ENCODE data around the gene PITX3.

DNA sequence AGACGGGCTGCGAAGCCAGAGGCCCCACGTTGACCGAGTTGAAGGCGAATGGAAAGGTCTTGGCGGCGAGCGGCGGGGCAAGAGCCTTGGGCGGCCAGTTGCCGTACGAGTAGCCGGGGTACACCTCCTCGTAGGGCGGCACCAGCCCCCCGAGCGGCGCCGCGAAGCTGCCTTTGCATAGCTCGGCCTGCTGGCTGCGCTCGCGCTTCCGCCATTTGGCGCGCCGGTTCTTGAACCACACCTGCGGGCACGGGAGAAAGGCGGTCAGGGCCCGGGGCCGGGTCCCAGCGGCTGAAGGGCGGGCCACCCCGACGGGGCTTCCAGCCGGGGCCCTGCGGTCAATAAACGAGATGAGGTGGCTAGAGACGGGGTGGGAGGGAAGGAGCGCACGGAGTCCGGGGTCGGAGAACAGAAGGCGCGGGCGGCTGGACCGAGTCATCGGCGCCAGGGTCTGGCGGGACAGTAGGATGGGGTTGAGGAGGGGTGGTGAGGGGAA, 10.4 kb downstream of the PITX3 start:
- TF ChIP-seq, protein P1, sequence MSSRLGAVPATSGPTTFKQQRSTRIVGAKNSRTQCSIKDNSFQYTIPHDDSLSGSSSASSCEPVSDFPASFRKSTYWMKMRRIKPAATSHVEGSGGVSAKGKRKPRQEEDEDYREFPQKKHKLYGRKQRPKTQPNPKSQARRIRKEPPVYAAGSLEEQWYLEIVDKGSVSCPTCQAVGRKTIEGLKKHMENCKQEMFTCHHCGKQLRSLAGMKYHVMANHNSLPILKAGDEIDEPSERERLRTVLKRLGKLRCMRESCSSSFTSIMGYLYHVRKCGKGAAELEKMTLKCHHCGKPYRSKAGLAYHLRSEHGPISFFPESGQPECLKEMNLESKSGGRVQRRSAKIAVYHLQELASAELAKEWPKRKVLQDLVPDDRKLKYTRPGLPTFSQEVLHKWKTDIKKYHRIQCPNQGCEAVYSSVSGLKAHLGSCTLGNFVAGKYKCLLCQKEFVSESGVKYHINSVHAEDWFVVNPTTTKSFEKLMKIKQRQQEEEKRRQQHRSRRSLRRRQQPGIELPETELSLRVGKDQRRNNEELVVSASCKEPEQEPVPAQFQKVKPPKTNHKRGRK (tag; IDR thresholded peaks at IDR 0.05): no peak
- no peak for TF ChIP-seq MEIS2 (IDR thresholded peaks at IDR 0.05; ENCODE audit: partially characterized antibody)
- TF ChIP-seq, protein P2, sequence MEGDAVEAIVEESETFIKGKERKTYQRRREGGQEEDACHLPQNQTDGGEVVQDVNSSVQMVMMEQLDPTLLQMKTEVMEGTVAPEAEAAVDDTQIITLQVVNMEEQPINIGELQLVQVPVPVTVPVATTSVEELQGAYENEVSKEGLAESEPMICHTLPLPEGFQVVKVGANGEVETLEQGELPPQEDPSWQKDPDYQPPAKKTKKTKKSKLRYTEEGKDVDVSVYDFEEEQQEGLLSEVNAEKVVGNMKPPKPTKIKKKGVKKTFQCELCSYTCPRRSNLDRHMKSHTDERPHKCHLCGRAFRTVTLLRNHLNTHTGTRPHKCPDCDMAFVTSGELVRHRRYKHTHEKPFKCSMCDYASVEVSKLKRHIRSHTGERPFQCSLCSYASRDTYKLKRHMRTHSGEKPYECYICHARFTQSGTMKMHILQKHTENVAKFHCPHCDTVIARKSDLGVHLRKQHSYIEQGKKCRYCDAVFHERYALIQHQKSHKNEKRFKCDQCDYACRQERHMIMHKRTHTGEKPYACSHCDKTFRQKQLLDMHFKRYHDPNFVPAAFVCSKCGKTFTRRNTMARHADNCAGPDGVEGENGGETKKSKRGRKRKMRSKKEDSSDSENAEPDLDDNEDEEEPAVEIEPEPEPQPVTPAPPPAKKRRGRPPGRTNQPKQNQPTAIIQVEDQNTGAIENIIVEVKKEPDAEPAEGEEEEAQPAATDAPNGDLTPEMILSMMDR (IDR thresholded peaks at IDR 0.05 in 2 of 3, conservative IDR thresholded peaks at IDR 0.05 in 1 of 3; ENCODE audit: insufficient read depth in 2 of 3, low read depth in 1 of 3, low read length in 3 of 3): peak in 2 of 3 experiments; percentile 39 to 42; a peak in 4 of 6 replicates
- no peak for TF ChIP-seq RFX5 (IDR thresholded peaks at IDR 0.05; ENCODE audit: low read depth, low read length)
- TF ChIP-seq SP1 (CRISPR knock-in tag; IDR thresholded peaks at IDR 0.05): no peak
- TF ChIP-seq, protein P3, sequence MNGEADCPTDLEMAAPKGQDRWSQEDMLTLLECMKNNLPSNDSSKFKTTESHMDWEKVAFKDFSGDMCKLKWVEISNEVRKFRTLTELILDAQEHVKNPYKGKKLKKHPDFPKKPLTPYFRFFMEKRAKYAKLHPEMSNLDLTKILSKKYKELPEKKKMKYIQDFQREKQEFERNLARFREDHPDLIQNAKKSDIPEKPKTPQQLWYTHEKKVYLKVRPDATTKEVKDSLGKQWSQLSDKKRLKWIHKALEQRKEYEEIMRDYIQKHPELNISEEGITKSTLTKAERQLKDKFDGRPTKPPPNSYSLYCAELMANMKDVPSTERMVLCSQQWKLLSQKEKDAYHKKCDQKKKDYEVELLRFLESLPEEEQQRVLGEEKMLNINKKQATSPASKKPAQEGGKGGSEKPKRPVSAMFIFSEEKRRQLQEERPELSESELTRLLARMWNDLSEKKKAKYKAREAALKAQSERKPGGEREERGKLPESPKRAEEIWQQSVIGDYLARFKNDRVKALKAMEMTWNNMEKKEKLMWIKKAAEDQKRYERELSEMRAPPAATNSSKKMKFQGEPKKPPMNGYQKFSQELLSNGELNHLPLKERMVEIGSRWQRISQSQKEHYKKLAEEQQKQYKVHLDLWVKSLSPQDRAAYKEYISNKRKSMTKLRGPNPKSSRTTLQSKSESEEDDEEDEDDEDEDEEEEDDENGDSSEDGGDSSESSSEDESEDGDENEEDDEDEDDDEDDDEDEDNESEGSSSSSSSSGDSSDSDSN (IDR thresholded peaks at IDR 0.05; ENCODE audit: borderline replicate concordance in 1 of 2, low read depth in 2 of 2, low read length in 2 of 2): 0 out of 4 replicates have a peak, but pooled peaks of 1 of the 2 experiments have one; percentile 48
- TF ChIP-seq ZNF232 (CRISPR knock-in tag; IDR thresholded peaks at IDR 0.05): no peak
- TF ChIP-seq ESRRA (IDR thresholded peaks at IDR 0.05; ENCODE audit: borderline replicate concordance, low read depth): no peak
